Measurements from ENCODE around the gene TESK2.

TESK2 gene

DNA sequence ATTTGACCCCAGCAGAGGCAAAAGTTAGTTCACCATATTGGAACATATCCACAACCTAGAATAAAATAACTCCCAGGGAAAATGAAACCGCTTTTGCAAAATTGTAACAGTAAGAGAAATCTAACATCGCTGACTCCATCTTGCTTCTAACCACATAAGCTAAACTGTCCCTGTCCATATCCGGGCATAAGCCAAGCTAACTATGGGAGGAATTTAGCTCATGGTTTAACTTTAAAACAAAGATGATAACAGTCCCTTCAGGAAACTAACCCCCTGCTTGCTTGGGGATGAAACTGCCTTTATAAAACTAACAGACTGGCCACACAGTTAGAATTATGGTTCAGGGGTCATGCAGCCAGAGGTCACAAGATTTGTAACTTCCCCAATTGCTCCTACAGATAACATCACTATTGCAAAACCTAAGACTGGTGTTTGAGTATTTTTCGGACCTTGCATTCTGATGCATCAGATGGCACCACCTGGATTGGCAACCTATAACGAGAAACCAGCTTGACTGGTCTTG is 46.3 kb downstream of the TESK2 start:
- H3K27me3 ChIP-seq (ENCODE audit: insufficient read depth, low read depth), result no peaks in the 10 kb centered on the region
- H3K9ac ChIP-seq, result no peak overlapping the region

DNA sequence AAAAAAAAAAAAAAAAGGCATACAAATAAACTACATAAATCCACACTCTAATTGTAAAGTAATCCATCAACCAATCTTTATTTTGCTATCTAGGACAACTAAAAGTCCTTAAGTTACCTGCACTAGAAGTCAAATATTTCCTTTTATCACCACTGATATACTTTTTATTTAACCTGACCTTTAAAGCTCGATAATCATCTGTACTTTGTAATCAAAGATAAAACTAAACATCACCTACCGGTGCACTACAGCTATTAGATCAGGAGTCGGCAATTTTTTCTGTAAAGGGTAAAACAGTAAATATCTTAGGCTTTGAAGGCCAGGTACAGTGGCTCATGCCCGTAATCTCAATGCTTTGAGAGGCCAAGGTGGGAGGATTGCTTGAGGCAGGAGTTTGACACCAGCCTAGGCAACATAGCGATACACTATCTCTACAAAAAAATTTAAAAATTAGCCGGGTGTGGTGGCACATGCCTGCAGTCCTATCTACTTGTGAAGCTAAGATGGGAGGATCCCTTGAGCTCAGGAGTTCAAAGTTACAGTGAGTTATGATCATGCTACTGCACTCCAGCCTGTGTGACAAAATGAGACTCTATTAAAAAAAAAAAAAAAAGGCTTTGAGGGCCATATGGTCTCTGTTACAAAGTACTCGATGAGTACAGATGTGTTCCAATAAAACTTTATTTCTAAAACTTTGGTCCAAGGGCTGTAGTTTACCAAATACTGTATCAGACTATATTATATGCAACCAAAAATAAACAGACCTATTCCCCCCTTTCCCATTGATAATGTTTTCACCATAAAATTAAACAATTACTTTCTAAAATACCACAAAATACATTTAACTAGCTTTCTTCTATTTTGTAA is 47.1 kb downstream of the TESK2 start:
- H3K4me3 ChIP-seq (IDR thresholded peaks at IDR 0.05; ENCODE audit: insufficient read depth, low read depth, low read length), result no peak overlapping the region
- H3K79me2 ChIP-seq (ENCODE audit: insufficient read depth, low read depth), result no peaks in the 10 kb centered on the region
- TF ChIP-seq, protein P1, sequence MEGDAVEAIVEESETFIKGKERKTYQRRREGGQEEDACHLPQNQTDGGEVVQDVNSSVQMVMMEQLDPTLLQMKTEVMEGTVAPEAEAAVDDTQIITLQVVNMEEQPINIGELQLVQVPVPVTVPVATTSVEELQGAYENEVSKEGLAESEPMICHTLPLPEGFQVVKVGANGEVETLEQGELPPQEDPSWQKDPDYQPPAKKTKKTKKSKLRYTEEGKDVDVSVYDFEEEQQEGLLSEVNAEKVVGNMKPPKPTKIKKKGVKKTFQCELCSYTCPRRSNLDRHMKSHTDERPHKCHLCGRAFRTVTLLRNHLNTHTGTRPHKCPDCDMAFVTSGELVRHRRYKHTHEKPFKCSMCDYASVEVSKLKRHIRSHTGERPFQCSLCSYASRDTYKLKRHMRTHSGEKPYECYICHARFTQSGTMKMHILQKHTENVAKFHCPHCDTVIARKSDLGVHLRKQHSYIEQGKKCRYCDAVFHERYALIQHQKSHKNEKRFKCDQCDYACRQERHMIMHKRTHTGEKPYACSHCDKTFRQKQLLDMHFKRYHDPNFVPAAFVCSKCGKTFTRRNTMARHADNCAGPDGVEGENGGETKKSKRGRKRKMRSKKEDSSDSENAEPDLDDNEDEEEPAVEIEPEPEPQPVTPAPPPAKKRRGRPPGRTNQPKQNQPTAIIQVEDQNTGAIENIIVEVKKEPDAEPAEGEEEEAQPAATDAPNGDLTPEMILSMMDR (conservative IDR thresholded peaks at IDR 0.05; ENCODE audit: low read depth, low read length), result no peak
- H3K27me3 ChIP-seq (ENCODE audit: insufficient read depth, low read depth), result no peaks in the 10 kb centered on the region
- no peak overlapping the region for H3K4me2 ChIP-seq
- no peak overlapping the region for H3K9ac ChIP-seq
- no peaks in the 10 kb centered on the region for H3K4me1 ChIP-seq (ENCODE audit: low read depth, poor library complexity, severe bottlenecking)
- H3K27ac ChIP-seq, result no peak overlapping the region
- H2AFZ ChIP-seq (ENCODE audit: low read depth), result no peak overlapping the region
- H4K20me1 ChIP-seq (ENCODE audit: insufficient read depth), result no peaks in the 10 kb centered on the region
- H3K36me3 ChIP-seq (ENCODE audit: insufficient read depth), result no peaks in the 10 kb centered on the region

More for the DNA sequence above, 46.3 kb downstream of the TESK2 start:
- no peak overlapping the region for H3K4me3 ChIP-seq (IDR thresholded peaks at IDR 0.05; ENCODE audit: insufficient read depth, low read depth, low read length)
- H2AFZ ChIP-seq (ENCODE audit: low read depth), result no peak overlapping the region
- no peak overlapping the region for H3K27ac ChIP-seq
- H3K79me2 ChIP-seq (ENCODE audit: insufficient read depth, low read depth), result no peaks in the 10 kb centered on the region
- no peaks in the 10 kb centered on the region for H3K4me1 ChIP-seq (ENCODE audit: low read depth, poor library complexity, severe bottlenecking)
- TF ChIP-seq, protein P1 (conservative IDR thresholded peaks at IDR 0.05; ENCODE audit: low read depth, low read length), result no peak
- no peak overlapping the region for H3K4me2 ChIP-seq
- no peaks in the 10 kb centered on the region for H3K36me3 ChIP-seq (ENCODE audit: insufficient read depth)
- no peaks in the 10 kb centered on the region for H4K20me1 ChIP-seq (ENCODE audit: insufficient read depth)

DNA sequence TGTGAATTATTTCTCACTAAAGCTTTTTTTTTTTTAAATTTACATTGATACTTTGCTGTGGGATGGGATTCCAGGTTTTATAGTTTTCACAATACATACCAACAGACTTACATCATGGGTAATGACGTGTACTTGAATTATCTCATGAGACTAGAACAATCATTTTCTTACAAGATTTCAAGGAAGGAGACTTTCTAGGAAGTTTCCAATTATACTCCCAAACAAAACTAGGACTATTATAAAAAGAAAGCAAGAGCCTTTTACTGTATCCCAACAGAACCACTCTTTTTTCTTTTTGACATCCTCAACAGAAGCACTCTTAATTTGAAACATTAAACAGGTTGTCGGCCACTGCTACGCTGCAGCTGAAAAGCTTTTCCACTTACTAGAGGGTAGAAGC is 48.7 kb downstream of the TESK2 start:
- H4K20me1 ChIP-seq (ENCODE audit: insufficient read depth), result no peaks in the 10 kb centered on the region
- H3K9ac ChIP-seq, result no peak overlapping the region
- no peak overlapping the region for H3K4me2 ChIP-seq
- no peak overlapping the region for H3K4me3 ChIP-seq (IDR thresholded peaks at IDR 0.05; ENCODE audit: insufficient read depth, low read depth, low read length)
- H3K79me2 ChIP-seq (ENCODE audit: insufficient read depth, low read depth), result no peaks in the 10 kb centered on the region
- no peaks in the 10 kb centered on the region for H3K36me3 ChIP-seq (ENCODE audit: insufficient read depth)
- H3K27me3 ChIP-seq (ENCODE audit: insufficient read depth, low read depth), result no peaks in the 10 kb centered on the region
- TF ChIP-seq, protein P1 (conservative IDR thresholded peaks at IDR 0.05; ENCODE audit: low read depth, low read length), result no peak
- no peaks in the 10 kb centered on the region for H3K4me1 ChIP-seq (ENCODE audit: low read depth, poor library complexity, severe bottlenecking)
- H2AFZ ChIP-seq (ENCODE audit: low read depth), result no peak overlapping the region
- H3K27ac ChIP-seq, result no peak overlapping the region

DNA sequence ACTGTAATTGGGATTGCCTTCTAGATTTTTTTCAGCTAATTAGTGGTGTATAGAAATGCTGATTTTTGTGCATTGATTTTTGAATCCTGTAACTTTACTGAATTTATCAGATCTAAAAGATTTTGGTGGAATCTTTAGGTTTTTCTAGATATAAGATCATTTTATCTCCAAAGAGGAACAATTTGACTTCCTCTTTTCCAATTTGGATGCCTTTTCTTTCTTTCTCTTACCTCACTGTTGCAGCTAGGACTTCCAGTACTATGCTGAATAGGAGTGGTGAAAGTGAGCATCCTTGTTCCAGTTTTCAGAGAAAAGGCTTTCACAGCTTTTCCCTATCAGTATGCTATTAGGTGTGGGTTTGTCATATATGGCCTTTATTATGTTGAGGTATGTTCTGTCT is 53.6 kb downstream of the TESK2 start:
- no peak overlapping the region for H2AFZ ChIP-seq (ENCODE audit: low read depth)
- no peaks in the 10 kb centered on the region for H3K36me3 ChIP-seq (ENCODE audit: insufficient read depth)
- no peaks in the 10 kb centered on the region for H3K79me2 ChIP-seq (ENCODE audit: insufficient read depth, low read depth)
- H3K4me1 ChIP-seq (ENCODE audit: low read depth, poor library complexity, severe bottlenecking), result no peaks in the 10 kb centered on the region
- H3K27ac ChIP-seq, result no peak overlapping the region
- H3K9ac ChIP-seq, result no peak overlapping the region
- TF ChIP-seq, protein P1 (conservative IDR thresholded peaks at IDR 0.05; ENCODE audit: low read depth, low read length), result no peak
- no peaks in the 10 kb centered on the region for H3K27me3 ChIP-seq (ENCODE audit: insufficient read depth, low read depth)
- H3K4me3 ChIP-seq (IDR thresholded peaks at IDR 0.05; ENCODE audit: insufficient read depth, low read depth, low read length), result no peak overlapping the region
- H4K20me1 ChIP-seq (ENCODE audit: insufficient read depth), result no peaks in the 10 kb centered on the region
- no peak overlapping the region for H3K4me2 ChIP-seq
